ENCODE data around the gene ARRDC4. TPM values are rescaled to one million over a fixed set of nuclear protein-coding genes. Genes with fewer than 3 reads are reported as not detected.

Gene ARRDC4
- total RNA-seq, 1 experiment from 2014 or later = 6.9 TPM

DNA sequence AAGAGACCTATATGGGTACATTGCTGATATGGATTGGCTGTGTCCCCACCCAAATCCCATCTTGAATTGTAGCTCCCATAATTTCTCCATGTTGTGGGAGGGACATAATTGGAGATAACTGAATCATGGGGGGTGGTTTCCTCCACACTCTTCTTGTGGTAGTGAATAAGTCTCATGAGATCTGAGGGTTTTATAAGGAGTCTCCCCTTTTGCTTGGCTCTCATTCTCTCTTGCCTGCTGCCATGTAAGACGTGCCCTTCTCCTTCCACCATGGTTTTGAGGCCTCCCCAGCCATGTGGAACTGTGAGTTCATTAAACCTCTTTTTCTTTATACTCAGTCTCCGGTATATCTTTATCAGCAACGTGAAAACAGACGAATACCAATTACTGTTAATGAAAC, 5.0 kb upstream of the ARRDC4 start:
- TF ChIP-seq, protein P1, sequence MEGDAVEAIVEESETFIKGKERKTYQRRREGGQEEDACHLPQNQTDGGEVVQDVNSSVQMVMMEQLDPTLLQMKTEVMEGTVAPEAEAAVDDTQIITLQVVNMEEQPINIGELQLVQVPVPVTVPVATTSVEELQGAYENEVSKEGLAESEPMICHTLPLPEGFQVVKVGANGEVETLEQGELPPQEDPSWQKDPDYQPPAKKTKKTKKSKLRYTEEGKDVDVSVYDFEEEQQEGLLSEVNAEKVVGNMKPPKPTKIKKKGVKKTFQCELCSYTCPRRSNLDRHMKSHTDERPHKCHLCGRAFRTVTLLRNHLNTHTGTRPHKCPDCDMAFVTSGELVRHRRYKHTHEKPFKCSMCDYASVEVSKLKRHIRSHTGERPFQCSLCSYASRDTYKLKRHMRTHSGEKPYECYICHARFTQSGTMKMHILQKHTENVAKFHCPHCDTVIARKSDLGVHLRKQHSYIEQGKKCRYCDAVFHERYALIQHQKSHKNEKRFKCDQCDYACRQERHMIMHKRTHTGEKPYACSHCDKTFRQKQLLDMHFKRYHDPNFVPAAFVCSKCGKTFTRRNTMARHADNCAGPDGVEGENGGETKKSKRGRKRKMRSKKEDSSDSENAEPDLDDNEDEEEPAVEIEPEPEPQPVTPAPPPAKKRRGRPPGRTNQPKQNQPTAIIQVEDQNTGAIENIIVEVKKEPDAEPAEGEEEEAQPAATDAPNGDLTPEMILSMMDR (conservative IDR thresholded peaks at IDR 0.05) = no peak
- no peak for TF ChIP-seq EZH2 (IDR thresholded peaks at IDR 0.05; ENCODE audit: low read depth)
- Histone ChIP-seq H3K4me1 (replicated peaks; ENCODE audit: insufficient read depth) (peaks cover 8% of the 10 kb centered on the region), H3K9me3 (ENCODE audit: insufficient read depth, low read depth) (no peaks in the 10 kb centered on the region), H3K79me2 (ENCODE audit: low read depth) (no peaks in the 10 kb centered on the region), H3K4me2 (no peak overlapping the region), H3K27ac (no peak overlapping the region), H3K36me3 (ENCODE audit: low read depth) (no peaks in the 10 kb centered on the region), H2AFZ (no peak overlapping the region), H3K9me2 (ENCODE audit: insufficient read depth) (no peaks in the 10 kb centered on the region), H3F3A (ENCODE audit: insufficient read depth, low read depth) (0 out of 2 replicates have a peak, but pooled peaks cover 7% of the 10 kb centered on the region), H3K4me3 (no peak overlapping the region), H4K20me1 (ENCODE audit: insufficient read depth) (no peaks in the 10 kb centered on the region), H3K27me3 (ENCODE audit: insufficient read depth, low read depth) (peaks cover 7% of the 10 kb centered on the region; the same call in 1 of the 2 replicates)
- ChIA-PET POLR2A (ENCODE audit: unreplicated experiment) (no interaction called here), CTCF (no interaction called here)
- no peak for DNase-seq
- no TSS peak for BruUV-seq (replicated peaks)
- intact Hi-C loops (cut with micrococcal nuclease; ENCODE audit: unreplicated experiment) = no loop called here

DNA sequence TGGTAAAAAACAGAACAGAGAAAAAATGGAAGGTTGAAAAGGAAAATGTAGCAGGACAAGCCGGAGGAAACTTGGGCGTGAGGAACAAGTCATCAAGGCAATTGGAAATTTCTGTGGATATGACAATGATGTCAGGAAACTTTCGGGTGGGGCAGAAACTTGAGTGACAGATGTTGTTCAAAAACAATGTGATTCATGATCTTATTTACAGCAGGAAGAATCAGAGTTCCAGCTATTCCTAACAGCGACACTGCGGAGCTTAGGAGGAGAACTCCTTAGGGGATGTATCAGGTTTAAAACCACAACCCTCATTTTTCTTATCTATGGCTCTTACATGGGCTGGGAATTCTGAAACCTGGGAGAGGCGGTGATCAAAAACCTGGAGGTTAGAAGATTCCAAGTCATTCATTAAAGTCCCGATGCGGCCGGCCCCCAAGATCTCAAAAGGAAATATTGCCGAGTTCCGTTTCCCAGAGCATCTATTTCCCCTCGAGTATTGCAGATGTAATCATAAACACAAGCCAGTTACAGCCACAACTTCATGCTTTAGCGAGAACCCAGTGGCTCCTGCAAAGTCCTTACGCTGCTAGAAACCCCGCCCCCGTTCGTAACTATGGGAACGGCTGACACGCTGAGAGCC, 659 bp upstream of the ARRDC4 start:
- TSS peak; percentile 36 for BruUV-seq (replicated peaks)
- no peak for DNase-seq
- H3K79me2 ChIP-seq (ENCODE audit: low read depth) = peaks cover 35% of the 10 kb centered on the region
- H3F3A ChIP-seq (ENCODE audit: insufficient read depth, low read depth) = 0 out of 2 replicates have a peak, but pooled peaks cover 7% of the 10 kb centered on the region
- ChIA-PET POLR2A (ENCODE audit: unreplicated experiment) (interaction anchor here (0.6 kb wide), 1 partner anchor 36 kb away, joined by 4 read pairs; no protein-coding TSS in a partner anchor), CTCF (interaction anchor here (0.6 to 0.7 kb wide), 2 partner anchors 17 to 83 kb away, joined by 3 to 4 read pairs; no protein-coding TSS in a partner anchor)
- no peaks in the 10 kb centered on the region for H3K9me3 ChIP-seq (ENCODE audit: insufficient read depth, low read depth)
- H3K4me1 ChIP-seq (replicated peaks; ENCODE audit: insufficient read depth) = peaks cover 16% of the 10 kb centered on the region
- H3K4me3 ChIP-seq = peak overlapping the region; percentile 51
- TF ChIP-seq, protein P1 (conservative IDR thresholded peaks at IDR 0.05) = no peak
- no peak for TF ChIP-seq EZH2 (IDR thresholded peaks at IDR 0.05; ENCODE audit: low read depth)
- H3K27ac ChIP-seq = no peak overlapping the region
- no peaks in the 10 kb centered on the region for H3K9me2 ChIP-seq (ENCODE audit: insufficient read depth)
- H4K20me1 ChIP-seq (ENCODE audit: insufficient read depth) = peaks cover 17% of the 10 kb centered on the region
- intact Hi-C loops (cut with micrococcal nuclease; ENCODE audit: unreplicated experiment) = no loop called here
- peak overlapping the region; percentile 83 for H3K4me2 ChIP-seq
- peak overlapping the region; percentile 74 for H2AFZ ChIP-seq
- no peaks in the 10 kb centered on the region for H3K36me3 ChIP-seq (ENCODE audit: low read depth)
- no peaks in the 10 kb centered on the region for H3K27me3 ChIP-seq (ENCODE audit: insufficient read depth, low read depth)

DNA sequence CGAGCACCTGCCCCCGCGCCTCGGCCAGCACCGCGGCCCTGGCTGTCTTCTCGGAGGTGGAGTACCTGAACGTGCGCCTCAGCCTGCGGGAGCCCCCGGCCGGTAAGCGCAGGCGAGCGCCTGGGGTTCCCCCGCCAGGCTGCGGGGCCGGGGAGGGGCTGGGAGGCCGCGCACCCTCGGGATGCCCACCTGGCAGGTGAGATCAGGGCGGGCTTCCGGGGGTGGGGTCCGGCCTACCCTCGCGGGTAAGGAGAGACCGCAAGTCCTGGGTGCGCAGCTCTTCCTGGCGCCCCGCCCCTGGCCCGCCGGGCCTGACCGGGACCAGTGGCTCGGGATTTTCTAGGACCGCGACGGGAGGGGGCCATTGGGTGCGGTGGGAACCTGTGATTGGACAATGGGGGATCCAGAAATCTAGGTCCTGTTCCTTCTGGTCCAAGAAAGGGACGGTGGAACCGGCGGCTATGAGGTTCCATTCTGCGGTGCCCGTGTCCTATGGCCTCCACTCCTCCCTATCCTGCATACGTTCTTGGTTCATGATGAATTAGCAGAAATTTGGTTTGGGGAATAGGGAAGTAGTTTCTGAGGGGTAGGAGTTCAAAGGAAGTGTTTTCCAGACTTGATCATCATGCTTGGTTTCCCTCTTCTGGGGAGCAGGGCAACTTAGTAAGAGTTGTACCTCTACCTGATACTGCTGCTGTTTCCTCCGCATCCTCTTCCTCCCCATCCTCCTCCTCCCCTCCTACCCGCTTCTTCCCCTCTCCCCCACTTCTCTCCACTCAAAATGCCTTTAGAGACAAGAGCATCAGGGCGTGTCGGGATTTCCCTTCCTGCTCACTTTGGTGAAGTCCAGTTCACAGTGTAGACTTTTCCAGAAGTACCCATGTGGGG, 808 bp downstream of the ARRDC4 start:
- H3K27me3 ChIP-seq (ENCODE audit: insufficient read depth, low read depth) = no peaks in the 10 kb centered on the region
- peak overlapping the region; percentile 44 for H3K27ac ChIP-seq
- no peaks in the 10 kb centered on the region for H3K9me2 ChIP-seq (ENCODE audit: insufficient read depth)
- H3K79me2 ChIP-seq (ENCODE audit: low read depth) = peaks cover 35% of the 10 kb centered on the region
- peak overlapping the region; percentile 85 for H2AFZ ChIP-seq
- no peak for TF ChIP-seq EZH2 (IDR thresholded peaks at IDR 0.05; ENCODE audit: low read depth)
- TF ChIP-seq, protein P1 (conservative IDR thresholded peaks at IDR 0.05) = no peak
- intact Hi-C loops (cut with micrococcal nuclease; ENCODE audit: unreplicated experiment) = no loop called here
- peaks cover 16% of the 10 kb centered on the region for H3K4me1 ChIP-seq (replicated peaks; ENCODE audit: insufficient read depth)
- 0 out of 2 replicates have a peak, but pooled peaks cover 7% of the 10 kb centered on the region for H3F3A ChIP-seq (ENCODE audit: insufficient read depth, low read depth)
- peak; percentile 35 to 41 for DNase-seq
- peaks cover 8% of the 10 kb centered on the region for H3K36me3 ChIP-seq (ENCODE audit: low read depth)
- POLR2A ChIA-PET (ENCODE audit: unreplicated experiment) = no interaction called here
- no TSS peak for BruUV-seq (replicated peaks)
- H3K4me3 ChIP-seq = peak overlapping the region; percentile 93
- peaks cover 21% of the 10 kb centered on the region for H4K20me1 ChIP-seq (ENCODE audit: insufficient read depth)
- no peaks in the 10 kb centered on the region for H3K9me3 ChIP-seq (ENCODE audit: insufficient read depth, low read depth)
- CTCF ChIA-PET = no interaction called here
- peak overlapping the region; percentile 84 for H3K4me2 ChIP-seq
